Progenitor cell of endocrine pancreas (in vitro differentiated cells): ENCODE measurements around the gene MYH14. TPM values are rescaled to one million over a fixed set of nuclear protein-coding genes. Genes with fewer than 3 reads are reported as not detected.

Source experiments
- DNase-seq: peaks from one replicate; pipeline ENCODE4 v3.0.0; 2021; ENCODE audit warnings: low spot score; ENCODE audit not compliant: unreplicated experiment
- H3K27ac Mint-ChIP-seq: 2 replicates; pipeline ENCODE4 v1.8.0; 2021; ENCODE audit warnings: mild to moderate bottlenecking, moderate library complexity, mixed read lengths
- H3K27me3 Mint-ChIP-seq: 2 replicates; pipeline ENCODE4 v1.8.0; 2021; ENCODE audit warnings: mixed read lengths
- H3K36me3 Mint-ChIP-seq: 2 replicates; pipeline ENCODE4 v1.8.0; 2022; ENCODE audit warnings: mixed read lengths; ENCODE audit not compliant: insufficient read depth
- H3K4me1 Mint-ChIP-seq: 2 replicates; pipeline ENCODE4 v1.8.0; 2021; ENCODE audit warnings: low read depth, mixed read lengths
- H3K4me3 Mint-ChIP-seq: 2 replicates; pipeline ENCODE4 v1.8.0; 2021; ENCODE audit warnings: low read depth, mild to moderate bottlenecking, moderate library complexity, mixed read lengths
- H3K9me3 Mint-ChIP-seq: 2 replicates; pipeline ENCODE4 v1.8.0; 2021; ENCODE audit warnings: low read depth, mixed read lengths
- CTCF ChIP-seq: fragments of 200-600 bp; sonication (generic); IDR thresholded peaks from one replicate; pipeline ENCODE4 v1.5.0; 2021; ENCODE audit warnings: antibody characterized with exemption, mild to moderate bottlenecking; ENCODE audit not compliant: unreplicated experiment
- total RNA-seq: library from RNA; stranded (reverse); gene quantifications from 2 replicates; pipeline ENCODE4 v1.2.1, GENCODE V29; 2021

MYH14 gene
- total RNA-seq, 1 donor from 2014 or later, result 65.9 TPM

- Mint-ChIP-seq H3K27ac (peak within 1 kb of the TSS; percentile 59), H3K9me3 (no peaks in the 10 kb centered on the region), H3K27me3 (peaks cover 28% of the 10 kb centered on the region), H3K4me3 (no peak within 1 kb of the TSS), H3K36me3 (no peaks in the 10 kb centered on the region), H3K4me1 (no peaks in the 10 kb centered on the region)
- no peak for DNase-seq
- no peak for TF ChIP-seq CTCF
Observed at GRCh38 chr19:50162988-50163387, 40.4 kb upstream of the MYH14 start, which contains the start of gene IZUMO2. Gene IZUMO2 (minus strand): TSS chr19:50163281. CDS start chr19:50163194, 87 bp downstream.

- Mint-ChIP-seq H3K4me1 (no peaks in the 10 kb centered on the region), H3K27me3 (peaks cover 15% of the 10 kb centered on the region), H3K36me3 (no peaks in the 10 kb centered on the region), H3K27ac (no peak overlapping the region), H3K4me3 (no peak overlapping the region), H3K9me3 (no peaks in the 10 kb centered on the region)
- no peak for TF ChIP-seq CTCF
- DNase-seq, result no peak
Observed at GRCh38 chr19:50167314-50167721, 36.1 kb upstream of the MYH14 start.

- H3K4me3 Mint-ChIP-seq, result no peak overlapping the region
- TF ChIP-seq CTCF, result no peak
Observed at GRCh38 chr19:50171752-50172151, 31.7 kb upstream of the MYH14 start.

GRCh38 chr19:50172726-50173125 is 30.7 kb upstream of the MYH14 start:
- H3K27ac Mint-ChIP-seq, result no peak overlapping the region
- no peak for DNase-seq
- TF ChIP-seq CTCF, result no peak
- peaks cover 3% of the 10 kb centered on the region for H3K9me3 Mint-ChIP-seq
- H3K27me3 Mint-ChIP-seq, result peaks cover 12% of the 10 kb centered on the region
- no peaks in the 10 kb centered on the region for H3K36me3 Mint-ChIP-seq
- no peak overlapping the region for H3K4me3 Mint-ChIP-seq
- no peaks in the 10 kb centered on the region for H3K4me1 Mint-ChIP-seq

More at GRCh38 chr19:50171752-50172151, 31.7 kb upstream of the MYH14 start:
- no peaks in the 10 kb centered on the region for H3K36me3 Mint-ChIP-seq
- H3K9me3 Mint-ChIP-seq, result peaks cover 3% of the 10 kb centered on the region
- H3K4me1 Mint-ChIP-seq, result no peaks in the 10 kb centered on the region
- peaks cover 15% of the 10 kb centered on the region for H3K27me3 Mint-ChIP-seq
- no peak overlapping the region for H3K27ac Mint-ChIP-seq
- DNase-seq, result no peak

GRCh38 chr19:50173127-50173526 is 30.3 kb upstream of the MYH14 start:
- Mint-ChIP-seq H3K27me3 (peaks cover 12% of the 10 kb centered on the region), H3K4me1 (no peaks in the 10 kb centered on the region), H3K36me3 (no peaks in the 10 kb centered on the region), H3K9me3 (peaks cover 3% of the 10 kb centered on the region), H3K4me3 (no peak overlapping the region), H3K27ac (no peak overlapping the region)
- no peak for DNase-seq
- TF ChIP-seq CTCF, result no peak
